ENCODE measurements around the gene RMND5A. TPM values are rescaled to one million over a fixed set of nuclear protein-coding genes. Genes with fewer than 3 reads are reported as not detected.
A peak's percentile ranks its signal among the peaks of the same experiment; 100 is the strongest.
"Not testable (repeated sequence)": the region's sequence is repeated elsewhere in the genome, so short reads cannot be mapped to it uniquely, and the experiment has no call there.

RMND5A gene
- total RNA-seq, 1 donor from 2014 or later: 28.5 TPM

- DNase-seq (no peak), ATAC-seq (peak; percentile 52)
- intact Hi-C loops (cut with DNase I): no loop called here
- Histone ChIP-seq H3K4me1 (peaks cover 5% of the 10 kb centered on the region), H3K4me3 (no peak overlapping the region), H3K9me3 (no peaks in the 10 kb centered on the region), H3K27ac (no peak overlapping the region), H3K36me3 (no peaks in the 10 kb centered on the region), H3K27me3 (no peaks in the 10 kb centered on the region)
- TF ChIP-seq, protein P1, sequence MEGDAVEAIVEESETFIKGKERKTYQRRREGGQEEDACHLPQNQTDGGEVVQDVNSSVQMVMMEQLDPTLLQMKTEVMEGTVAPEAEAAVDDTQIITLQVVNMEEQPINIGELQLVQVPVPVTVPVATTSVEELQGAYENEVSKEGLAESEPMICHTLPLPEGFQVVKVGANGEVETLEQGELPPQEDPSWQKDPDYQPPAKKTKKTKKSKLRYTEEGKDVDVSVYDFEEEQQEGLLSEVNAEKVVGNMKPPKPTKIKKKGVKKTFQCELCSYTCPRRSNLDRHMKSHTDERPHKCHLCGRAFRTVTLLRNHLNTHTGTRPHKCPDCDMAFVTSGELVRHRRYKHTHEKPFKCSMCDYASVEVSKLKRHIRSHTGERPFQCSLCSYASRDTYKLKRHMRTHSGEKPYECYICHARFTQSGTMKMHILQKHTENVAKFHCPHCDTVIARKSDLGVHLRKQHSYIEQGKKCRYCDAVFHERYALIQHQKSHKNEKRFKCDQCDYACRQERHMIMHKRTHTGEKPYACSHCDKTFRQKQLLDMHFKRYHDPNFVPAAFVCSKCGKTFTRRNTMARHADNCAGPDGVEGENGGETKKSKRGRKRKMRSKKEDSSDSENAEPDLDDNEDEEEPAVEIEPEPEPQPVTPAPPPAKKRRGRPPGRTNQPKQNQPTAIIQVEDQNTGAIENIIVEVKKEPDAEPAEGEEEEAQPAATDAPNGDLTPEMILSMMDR (IDR thresholded peaks at IDR 0.05): no peak
Measured at GRCh38 chr2:86704459-86704971, 15.6 kb upstream of the RMND5A start.

- Histone ChIP-seq H3K4me3 (no peak overlapping the region), H3K27me3 (no peaks in the 10 kb centered on the region), H3K36me3 (no peaks in the 10 kb centered on the region), H3K27ac (no peak overlapping the region), H3K4me1 (peaks cover 5% of the 10 kb centered on the region), H3K9me3 (no peaks in the 10 kb centered on the region)
- intact Hi-C loops (cut with DNase I): no loop called here
- TF ChIP-seq, protein P1 (IDR thresholded peaks at IDR 0.05): no peak
- DNase-seq (no peak), ATAC-seq (no peak)
Measured at GRCh38 chr2:86706220-86706619, 13.9 kb upstream of the RMND5A start.

DNA sequence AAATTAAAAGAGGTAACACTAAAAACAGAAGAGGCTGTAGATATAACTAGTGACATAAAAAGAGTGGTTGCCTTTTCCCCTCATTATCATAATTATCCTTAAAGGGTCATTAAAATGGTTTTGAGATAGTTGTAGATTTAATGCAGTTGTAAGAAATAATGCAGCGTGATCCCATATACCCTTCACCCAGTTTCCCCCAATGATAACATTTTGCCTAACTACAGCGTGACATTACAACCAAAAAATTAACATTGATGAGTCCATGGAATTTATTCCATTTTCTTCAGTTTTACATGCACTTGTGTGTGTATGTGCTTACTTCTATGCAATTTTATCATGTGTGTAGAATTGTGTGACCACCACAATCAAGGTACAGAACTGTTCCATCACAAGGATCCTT, 13.2 kb upstream of the RMND5A start:
- no peak overlapping the region for H3K4me3 ChIP-seq
- H3K4me1 ChIP-seq: peaks cover 5% of the 10 kb centered on the region
- DNase-seq (no peak), ATAC-seq (no peak)
- TF ChIP-seq, protein P1 (IDR thresholded peaks at IDR 0.05): no peak
- H3K27me3 ChIP-seq: no peaks in the 10 kb centered on the region
- H3K9me3 ChIP-seq: no peaks in the 10 kb centered on the region
- no peaks in the 10 kb centered on the region for H3K36me3 ChIP-seq
- intact Hi-C loops (cut with DNase I): no loop called here
- H3K27ac ChIP-seq: no peak overlapping the region

DNA sequence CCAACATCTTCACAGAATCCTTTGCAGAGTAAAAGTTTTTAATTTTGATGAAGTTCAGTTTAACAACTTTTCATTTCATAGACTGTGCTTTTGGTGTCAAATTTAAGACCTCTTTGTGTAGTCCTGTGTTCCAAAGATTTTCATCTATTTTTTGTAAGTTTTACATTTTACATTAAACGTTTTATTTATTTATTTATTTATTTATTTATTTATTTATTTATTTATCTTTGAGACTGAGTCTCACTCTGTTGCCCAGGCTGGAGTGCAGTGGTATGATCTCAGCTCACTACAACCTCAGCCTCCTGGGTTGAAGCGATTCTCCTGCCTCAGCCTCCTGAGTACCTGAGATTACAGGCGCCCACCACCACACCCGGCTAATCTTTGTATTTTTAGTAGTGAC, 12.0 kb upstream of the RMND5A start:
- ATAC-seq; H3K27ac ChIP-seq; H3K4me3 ChIP-seq; H3K27me3 ChIP-seq; H3K4me1 ChIP-seq; DNase-seq; H3K36me3 ChIP-seq; H3K9me3 ChIP-seq; intact Hi-C loops (cut with DNase I): not testable (repeated sequence)

GRCh38 chr2:86714579-86715173, 5.4 kb upstream of the RMND5A start:
- peak; percentile 37 for ATAC-seq
- H3K27me3 ChIP-seq; H3K4me3 ChIP-seq; H3K4me1 ChIP-seq; intact Hi-C loops (cut with DNase I); DNase-seq; H3K27ac ChIP-seq; H3K36me3 ChIP-seq; H3K9me3 ChIP-seq: not testable (repeated sequence)

- peak overlapping the region; percentile 91 for H3K27ac ChIP-seq
- peak overlapping the region; percentile 71 for H3K4me3 ChIP-seq
- intact Hi-C loops (cut with DNase I): not testable (repeated sequence)
Measured at GRCh38 chr2:86719263-86719636, 841 bp upstream of the RMND5A start.

DNA sequence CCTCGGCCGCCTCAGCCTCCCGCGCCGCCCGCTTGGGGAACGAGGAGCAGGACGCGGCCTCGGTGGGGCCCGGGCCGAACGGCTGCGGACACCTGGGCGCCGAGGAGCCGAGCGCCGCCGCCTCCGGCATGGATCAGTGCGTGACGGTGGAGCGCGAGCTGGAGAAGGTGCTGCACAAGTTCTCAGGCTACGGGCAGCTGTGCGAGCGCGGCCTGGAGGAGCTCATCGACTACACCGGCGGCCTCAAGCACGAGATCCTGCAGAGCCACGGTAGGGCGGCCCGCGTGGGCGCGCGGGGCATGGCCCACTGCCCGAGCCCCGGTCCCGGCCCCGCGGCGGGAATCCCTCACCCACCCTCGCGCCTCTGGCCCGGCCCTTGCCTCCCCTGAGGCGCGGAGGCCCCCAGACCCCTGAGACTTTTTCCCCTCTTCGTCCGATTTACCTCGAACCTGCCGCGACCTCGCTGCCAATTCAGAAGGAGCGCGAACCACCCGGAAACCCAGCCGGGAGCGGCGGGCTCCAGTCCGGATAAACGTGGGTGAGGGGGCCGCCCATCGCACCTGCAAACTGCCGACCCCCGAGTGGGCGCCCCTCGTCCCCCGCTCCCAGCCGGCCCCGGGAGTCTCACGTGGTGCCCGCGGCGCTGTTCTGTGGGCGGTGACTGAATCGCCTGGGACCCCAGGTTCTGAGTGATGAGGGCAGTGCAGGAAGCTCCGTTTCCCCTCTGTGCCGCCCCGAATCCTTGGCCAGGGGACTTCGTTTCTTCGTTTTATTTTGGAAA, 639 bp downstream of the RMND5A start:
- ATAC-seq: peak; percentile 8
- DNase-seq: peak; percentile 83
- not testable (repeated sequence) for H3K27me3 ChIP-seq

More at GRCh38 chr2:86719263-86719636, 841 bp upstream of the RMND5A start:
- not testable (repeated sequence) for H3K27me3 ChIP-seq, H3K4me1 ChIP-seq, H3K9me3 ChIP-seq, H3K36me3 ChIP-seq, DNase-seq
- peak; percentile 57 for ATAC-seq

DNA sequence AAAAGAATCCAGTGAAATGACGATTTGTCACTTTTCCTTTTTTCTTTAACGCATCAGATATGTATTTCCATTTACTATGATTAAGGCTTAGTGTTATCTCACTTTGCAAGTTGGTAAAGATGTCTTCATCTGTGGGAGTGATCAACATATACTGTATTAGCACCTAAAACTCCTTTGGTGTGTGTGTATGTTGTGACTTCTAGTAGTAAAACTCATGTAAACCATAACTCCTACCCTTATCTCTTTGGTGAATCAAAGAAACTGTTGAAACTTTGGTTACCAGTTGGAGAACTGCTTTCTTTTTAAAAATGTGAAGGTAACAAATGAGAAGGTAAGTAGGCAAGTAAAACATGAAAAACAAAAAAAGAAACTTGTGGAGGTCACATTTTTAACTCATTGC, 5.6 kb downstream of the RMND5A start:
- H3K27me3 ChIP-seq; H3K9me3 ChIP-seq; intact Hi-C loops (cut with DNase I); H3K4me3 ChIP-seq; DNase-seq; H3K36me3 ChIP-seq; ATAC-seq; H3K27ac ChIP-seq; H3K4me1 ChIP-seq: not testable (repeated sequence)

More for the DNA sequence above, 639 bp downstream of the RMND5A start:
- H3K4me3 ChIP-seq: peak overlapping the region; percentile 71
- H3K9me3 ChIP-seq; H3K4me1 ChIP-seq; H3K36me3 ChIP-seq; intact Hi-C loops (cut with DNase I): not testable (repeated sequence)
- peak overlapping the region; percentile 91 for H3K27ac ChIP-seq

DNA sequence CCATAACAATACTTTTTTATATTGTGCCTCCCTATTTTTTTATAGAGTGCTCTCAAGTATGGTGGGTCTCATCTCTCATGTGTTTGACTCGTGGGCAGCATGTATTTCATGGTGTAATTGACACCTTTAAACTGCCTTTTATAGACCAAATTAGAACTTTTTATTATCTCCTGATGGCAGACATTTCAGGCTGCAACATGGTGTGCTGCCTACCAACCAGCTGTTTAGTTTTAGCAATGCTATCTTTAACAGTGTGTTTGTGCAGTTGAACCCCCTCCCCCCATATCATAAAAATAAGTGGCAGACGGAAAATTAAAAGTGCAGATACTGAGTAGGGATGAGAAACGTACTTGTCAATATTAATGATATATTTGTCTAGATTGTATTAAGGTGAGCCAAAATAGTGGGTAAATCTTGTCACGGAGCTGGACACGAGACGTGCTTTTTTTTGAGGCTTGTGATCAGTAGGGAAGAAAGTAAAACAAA, 12.0 kb downstream of the RMND5A start:
- H3K36me3 ChIP-seq; H3K27me3 ChIP-seq; ATAC-seq; DNase-seq; H3K27ac ChIP-seq; H3K4me3 ChIP-seq; intact Hi-C loops (cut with DNase I); H3K9me3 ChIP-seq; H3K4me1 ChIP-seq: not testable (repeated sequence)

GRCh38 chr2:86732837-86733236, 12.7 kb downstream of the RMND5A start:
- DNase-seq; H3K36me3 ChIP-seq; intact Hi-C loops (cut with DNase I); H3K4me1 ChIP-seq; H3K27me3 ChIP-seq; H3K27ac ChIP-seq; ATAC-seq; H3K9me3 ChIP-seq; H3K4me3 ChIP-seq: not testable (repeated sequence)

- H3K27ac ChIP-seq; ATAC-seq; H3K27me3 ChIP-seq; H3K4me1 ChIP-seq; H3K9me3 ChIP-seq; DNase-seq; H3K4me3 ChIP-seq; H3K36me3 ChIP-seq; intact Hi-C loops (cut with DNase I): not testable (repeated sequence)
Measured at GRCh38 chr2:86733528-86733927, 13.4 kb downstream of the RMND5A start.

Data from upper lobe of right lung (tissue), 1 donor.